CD14-positive monocyte (primary cell): Measurements from ENCODE around the gene ZNF292. TPM values are rescaled to one million over a fixed set of nuclear protein-coding genes. Genes with fewer than 3 reads are reported as not detected.

Source experiments
- DNase-seq, 3 donors: peaks; one replicate each; pipeline ENCODE4 v3.0.0-alpha.2; 2011 to 2022
- H2AFZ ChIP-seq: 2 replicates; pipeline ENCODE4 v1.6.0; 2012; ENCODE audit warnings: mild to moderate bottlenecking, low read depth, low read length, inconsistent platforms; ENCODE audit not compliant: insufficient read depth, poor library complexity, severe bottlenecking
- H3K27ac ChIP-seq, 2 donors: 1 replicate in 1 of 2; 2 replicates in 1 of 2; pipeline ENCODE4 v1.5.1; 2012 to 2013; ENCODE audit warnings: low read length in 2 of 2, control low read depth in 1 of 2, inconsistent platforms in 1 of 2, low read depth in 1 of 2, mild to moderate bottlenecking in 1 of 2
- H3K27me3 ChIP-seq, 2 donors: one replicate each; pipeline versions ENCODE4 v1.6.0 to v1.6.1; 2011 to 2013; ENCODE audit warnings: low read length in 2 of 2; ENCODE audit not compliant: control insufficient read depth in 2 of 2, insufficient read depth in 2 of 2
- H3K36me3 ChIP-seq, 2 donors: replicated peaks in 1 of 2; 1 replicate in 1 of 2; 2 replicates in 1 of 2; pipeline versions ENCODE4 v1.5.1 to v1.6.1; 2012 to 2013; ENCODE audit warnings: low read length in 2 of 2, control low read depth in 1 of 2, inconsistent platforms in 1 of 2, mild to moderate bottlenecking in 1 of 2; ENCODE audit not compliant: insufficient read depth in 2 of 2, control insufficient read depth in 1 of 2
- H3K4me1 ChIP-seq, 2 donors: 1 replicate in 1 of 2; 2 replicates in 1 of 2; pipeline versions ENCODE4 v1.5.1 to v1.6.1; 2012 to 2013; ENCODE audit warnings: low read length in 2 of 2, control low read depth in 1 of 2, inconsistent platforms in 1 of 2, mild to moderate bottlenecking in 1 of 2, moderate library complexity in 1 of 2; ENCODE audit not compliant: insufficient read depth in 2 of 2, control insufficient read depth in 1 of 2
- H3K4me2 ChIP-seq: replicated peaks from 2 replicates; pipeline ENCODE3; 2012; ENCODE audit warnings: low read length, moderate library complexity, mild to moderate bottlenecking; ENCODE audit not compliant: poor library complexity, severe bottlenecking; ENCODE audit errors: extremely low read depth
- H3K4me3 ChIP-seq, 3 experiments: fragments of 200-600 bp in 1 of 3; sonication (generic) in 1 of 3; replicated peaks in 1 of 3; 1 replicate in 2 of 3; 2 replicates in 1 of 3; pipeline ENCODE4 v1.5.1; 2011 to 2013; ENCODE audit warnings: low read length in 3 of 3, mild to moderate bottlenecking in 3 of 3, control low read depth in 2 of 3, low read depth in 2 of 3, inconsistent platforms in 1 of 3, moderate library complexity in 1 of 3
- H3K79me2 ChIP-seq: 2 replicates; pipeline ENCODE4 v1.6.0; 2012; ENCODE audit warnings: mild to moderate bottlenecking, control low read depth, inconsistent platforms, low read length, moderate library complexity; ENCODE audit not compliant: insufficient read depth
- H3K9ac ChIP-seq: 2 replicates; pipeline ENCODE4 v1.6.0; 2017; ENCODE audit warnings: low read length, mild to moderate bottlenecking; ENCODE audit not compliant: insufficient read depth, poor library complexity, severe bottlenecking
- H3K9me3 ChIP-seq, 2 donors: replicated peaks in 1 of 2; 1 replicate in 1 of 2; 2 replicates in 1 of 2; pipeline versions ENCODE4 v1.5.1 to v1.6.1; 2012 to 2013; ENCODE audit warnings: low read length in 2 of 2, control low read depth in 1 of 2; ENCODE audit not compliant: control insufficient read depth in 1 of 2, insufficient read depth in 1 of 2
- H4K20me1 ChIP-seq: 2 replicates; pipeline ENCODE4 v1.6.0; 2012; ENCODE audit warnings: mild to moderate bottlenecking, low read length, control low read depth, moderate library complexity; ENCODE audit not compliant: insufficient read depth
- H3K27ac Mint-ChIP-seq, 7 donors: one replicate each; pipeline ENCODE4 v1.8.0; 2020; ENCODE audit warnings: mild to moderate bottlenecking in 7 of 7, mixed read lengths in 7 of 7, moderate library complexity in 6 of 7, inconsistent platforms in 2 of 7
- H3K27me3 Mint-ChIP-seq, 3 donors: one replicate each; pipeline ENCODE4 v1.8.0; 2021 to 2022; ENCODE audit warnings: low read depth in 3 of 3, mild to moderate bottlenecking in 3 of 3, mixed read lengths in 3 of 3, moderate library complexity in 3 of 3, inconsistent platforms in 1 of 3
- H3K36me3 Mint-ChIP-seq, 2 donors: one replicate each; pipeline ENCODE4 v1.8.0; 2020; ENCODE audit warnings: mixed read lengths in 2 of 2, inconsistent platforms in 1 of 2, mild to moderate bottlenecking in 1 of 2
- H3K4me1 Mint-ChIP-seq: one replicate; pipeline ENCODE4 v1.8.0; 2020; ENCODE audit warnings: mild to moderate bottlenecking, mixed read lengths
- H3K4me3 Mint-ChIP-seq, 2 donors: one replicate each; pipeline ENCODE4 v1.8.0; 2020; ENCODE audit warnings: mild to moderate bottlenecking in 2 of 2, mixed read lengths in 2 of 2, moderate library complexity in 1 of 2
- H3K9me3 Mint-ChIP-seq, 7 donors: one replicate each; pipeline ENCODE4 v1.8.0; 2020 to 2022; ENCODE audit warnings: mixed read lengths in 7 of 7, mild to moderate bottlenecking in 6 of 7, moderate library complexity in 6 of 7, inconsistent platforms in 2 of 7
- CTCF ChIP-seq: fragments of 200-600 bp; IDR thresholded peaks from one replicate; pipeline ENCODE4 v1.8.0; 2022; ENCODE audit warnings: antibody characterized with exemption, mild to moderate bottlenecking
- WGBS: methylation state at CpG from one replicate; pipeline ENCODE4 v1.1.5; 2013; ENCODE audit warnings: missing lambda C conversion rate; ENCODE audit not compliant: insufficient coverage; 5-methylcytosine and 5-hydroxymethylcytosine counted together
- intact Hi-C, 2 donors: fragments of 100-400 bp; cut with micrococcal nuclease; formaldehyde crosslinking; loops; one replicate each; pipeline versions ENCODE4 v1.15.0 to v1.15.1; 2023
- polyA plus RNA-seq, 3 donors: library from polyadenylated mRNA; depleted of rRNA in 1 of 3; unstranded in 2 of 3; stranded (reverse) in 1 of 3; fragments of 300-500 nt in 2 of 3; fragments of >200 nt in 1 of 3; fragmentation: Illumina TruSeq in 2 of 3; gene quantifications; 1 replicate in 2 of 3; 2 replicates in 1 of 3; pipeline ENCODE4 v1.2.3, GENCODE V29; 2012 to 2021

Gene ZNF292
- polyA plus RNA-seq, 3 donors = 4.8 to 7.7 (median 7.6) TPM

- Histone ChIP-seq H3K79me2 (peaks cover 100% of the 10 kb centered on the region), H3K9me3 (no peaks in the 10 kb centered on the region), H3K4me1 (no peaks in the 10 kb centered on the region), H3K4me3 (no peak overlapping the region), H3K27me3 (no peaks in the 10 kb centered on the region), H3K36me3 (peaks cover 10 to 22% of the 10 kb centered on the region in 2 donors), H3K27ac (no peak overlapping the region), H4K20me1 (peaks cover 100% of the 10 kb centered on the region), H2AFZ (no peak overlapping the region), H3K9ac (no peak overlapping the region), H3K4me2 (no peak overlapping the region)
- DNase-seq = no peak
- peaks cover 26% of the 10 kb centered on the region for H3K4me1 Mint-ChIP-seq
- TF ChIP-seq CTCF = no peak
- H3K27ac Mint-ChIP-seq = peak overlapping the region in 2 of 7 donors; percentile 21 to 28
- H3K4me3 Mint-ChIP-seq = no peak overlapping the region
- 100% methylated on average over 1 of the region's 2 CpGs for WGBS
- peaks cover 16 to 30% of the 10 kb centered on the region in 2 donors for H3K36me3 Mint-ChIP-seq
- no peaks in the 10 kb centered on the region for H3K27me3 Mint-ChIP-seq
- intact Hi-C loops = no loop called here
- H3K9me3 Mint-ChIP-seq = peaks cover 0 to under 1% (median 0%) of the 10 kb centered on the region in 7 donors
Measured at GRCh38 chr6:87176493-87176892, 21.1 kb downstream of the ZNF292 start.

GRCh38 chr6:87180105-87180728 is 24.9 kb downstream of the ZNF292 start:
- H3K27ac Mint-ChIP-seq = peak overlapping the region in 3 of 7 donors; percentile 32 to 47 (median 43)
- no peak overlapping the region for H3K27ac ChIP-seq

More at GRCh38 chr6:87180105-87180728, 24.9 kb downstream of the ZNF292 start:
- Histone ChIP-seq H3K4me1 (peaks cover 4 to 8% of the 10 kb centered on the region in 2 donors), H3K79me2 (peaks cover 97% of the 10 kb centered on the region), H3K4me3 (no peak overlapping the region), H3K36me3 (peaks cover 10 to 26% of the 10 kb centered on the region in 2 donors), H3K4me2 (no peak overlapping the region), H4K20me1 (peaks cover 100% of the 10 kb centered on the region), H2AFZ (no peak overlapping the region), H3K9ac (no peak overlapping the region), H3K27me3 (no peaks in the 10 kb centered on the region), H3K9me3 (no peaks in the 10 kb centered on the region)
- DNase-seq = no peak
- H3K4me3 Mint-ChIP-seq = no peak overlapping the region
- H3K9me3 Mint-ChIP-seq = peaks cover 0 to 1% (median 0%) of the 10 kb centered on the region in 7 donors
- no peaks in the 10 kb centered on the region for H3K27me3 Mint-ChIP-seq
- intact Hi-C loops = no loop called here
- peaks cover 16 to 46% of the 10 kb centered on the region in 2 donors for H3K36me3 Mint-ChIP-seq
- peaks cover 19% of the 10 kb centered on the region for H3K4me1 Mint-ChIP-seq
- TF ChIP-seq CTCF = no peak
- WGBS = 100% methylated on average over 5 of the region's 7 CpGs
